Activated T-cell treated with anti-CD3 and anti-CD28 coated beads, Interleukin-2, amount 50 U/mL, for 72 hours (primary cell): ENCODE results near the gene TMEM63A. TPM values are rescaled to one million over a fixed set of nuclear protein-coding genes. Genes with fewer than 3 reads are reported as not detected.
"Not testable (repeated sequence)": the region's sequence is repeated elsewhere in the genome, so short reads cannot be mapped to it uniquely, and the experiment has no call there.

Source experiments
- ATAC-seq, 2 donors: fragments of 150-1000 bp; cut with Tn5 transposase; replicated peaks in 1 of 2; 2 replicates each; pipeline ENCODE4 v1.10.0; 2021; ENCODE audit warnings: moderate library complexity in 2 of 2, mild to moderate bottlenecking in 1 of 2
- DNase-seq, 2 donors: peaks; one replicate each; pipeline ENCODE4 v3.0.0; 2021 to 2022; ENCODE audit warnings: mixed read lengths in 1 of 2
- H3K27ac Mint-ChIP-seq: one replicate; pipeline ENCODE4 v1.8.0; 2022; ENCODE audit warnings: mild to moderate bottlenecking, moderate library complexity, mixed read lengths
- H3K27me3 Mint-ChIP-seq: one replicate; pipeline ENCODE4 v1.8.0; 2022; ENCODE audit warnings: low read depth, mixed read lengths
- H3K36me3 Mint-ChIP-seq, 2 donors: one replicate each; pipeline ENCODE4 v1.8.0; 2022; ENCODE audit warnings: mixed read lengths in 2 of 2, mild to moderate bottlenecking in 1 of 2; ENCODE audit not compliant: insufficient read depth in 2 of 2
- H3K4me1 Mint-ChIP-seq: one replicate; pipeline ENCODE4 v1.8.0; 2022; ENCODE audit warnings: low read depth, mixed read lengths
- H3K4me3 Mint-ChIP-seq, 2 donors: one replicate each; pipeline ENCODE4 v1.8.0; 2022; ENCODE audit warnings: mild to moderate bottlenecking in 2 of 2, mixed read lengths in 2 of 2, moderate library complexity in 2 of 2
- H3K9me3 Mint-ChIP-seq, 2 donors: one replicate each; pipeline ENCODE4 v1.8.0; 2022; ENCODE audit warnings: mixed read lengths in 2 of 2
- total RNA-seq, 2 donors: library from RNA; stranded (reverse); gene quantifications; one replicate each; pipeline ENCODE4 v1.2.3, GENCODE V29; 2022

Gene TMEM63A
- total RNA-seq, 2 donors from 2014 or later: 44.9 to 49.7 TPM

- ATAC-seq: no peak
- peaks cover 6% of the 10 kb centered on the region for H3K4me1 Mint-ChIP-seq
- H3K27me3 Mint-ChIP-seq: no peaks in the 10 kb centered on the region
- no peaks in the 10 kb centered on the region for H3K9me3 Mint-ChIP-seq
- DNase-seq: no peak
- no peak overlapping the region for H3K4me3 Mint-ChIP-seq
- H3K27ac Mint-ChIP-seq: no peak overlapping the region
- H3K36me3 Mint-ChIP-seq: no peaks in the 10 kb centered on the region
Observed at GRCh38 chr1:225820522-225821120, 61.6 kb downstream of the TMEM63A start.

- Mint-ChIP-seq H3K27ac (no peak overlapping the region), H3K4me3 (no peak overlapping the region), H3K27me3 (no peaks in the 10 kb centered on the region), H3K36me3 (no peaks in the 10 kb centered on the region), H3K4me1 (peaks cover 6% of the 10 kb centered on the region), H3K9me3 (no peaks in the 10 kb centered on the region)
- ATAC-seq: no peak
- no peak for DNase-seq
Observed at GRCh38 chr1:225819346-225820192, 62.6 kb downstream of the TMEM63A start.

- H3K4me1 Mint-ChIP-seq: peaks cover 6% of the 10 kb centered on the region
- ATAC-seq (no peak), DNase-seq (no peak)
- no peak overlapping the region for H3K4me3 Mint-ChIP-seq
- H3K27ac Mint-ChIP-seq: peak overlapping the region; percentile 74
- H3K36me3 Mint-ChIP-seq: no peaks in the 10 kb centered on the region
- H3K9me3 Mint-ChIP-seq: no peaks in the 10 kb centered on the region
- no peaks in the 10 kb centered on the region for H3K27me3 Mint-ChIP-seq
Observed at GRCh38 chr1:225818229-225818628, 64.0 kb downstream of the TMEM63A start.

GRCh38 chr1:225817611-225818061 is 64.5 kb downstream of the TMEM63A start:
- DNase-seq (no peak), ATAC-seq (no peak)
- no peak overlapping the region for H3K4me3 Mint-ChIP-seq
- peaks cover 6% of the 10 kb centered on the region for H3K4me1 Mint-ChIP-seq
- H3K36me3 Mint-ChIP-seq: no peaks in the 10 kb centered on the region
- no peaks in the 10 kb centered on the region for H3K27me3 Mint-ChIP-seq
- no peaks in the 10 kb centered on the region for H3K9me3 Mint-ChIP-seq
- H3K27ac Mint-ChIP-seq: no peak overlapping the region

GRCh38 chr1:225816643-225817538 is 65.3 kb downstream of the TMEM63A start:
- H3K4me1 Mint-ChIP-seq: peaks cover 6% of the 10 kb centered on the region
- no peaks in the 10 kb centered on the region for H3K36me3 Mint-ChIP-seq
- ATAC-seq: no peak
- H3K27ac Mint-ChIP-seq: no peak overlapping the region
- no peaks in the 10 kb centered on the region for H3K27me3 Mint-ChIP-seq
- no peak for DNase-seq
- no peaks in the 10 kb centered on the region for H3K9me3 Mint-ChIP-seq
- H3K4me3 Mint-ChIP-seq: no peak overlapping the region

- H3K4me1 Mint-ChIP-seq: peaks cover 7% of the 10 kb centered on the region
- H3K4me3 Mint-ChIP-seq: no peak overlapping the region
- no peak overlapping the region for H3K27ac Mint-ChIP-seq
- DNase-seq: no peak
- ATAC-seq: no peak
- no peaks in the 10 kb centered on the region for H3K9me3 Mint-ChIP-seq
- H3K27me3 Mint-ChIP-seq: no peaks in the 10 kb centered on the region
- H3K36me3 Mint-ChIP-seq: no peaks in the 10 kb centered on the region
Observed at GRCh38 chr1:225815526-225816178, 66.5 kb downstream of the TMEM63A start.

- H3K27me3 Mint-ChIP-seq, DNase-seq, H3K9me3 Mint-ChIP-seq, H3K4me3 Mint-ChIP-seq, H3K36me3 Mint-ChIP-seq, ATAC-seq, H3K27ac Mint-ChIP-seq: not testable (repeated sequence)
- peaks cover 12% of the 10 kb centered on the region for H3K4me1 Mint-ChIP-seq
Observed at GRCh38 chr1:225815090-225815489, 67.1 kb downstream of the TMEM63A start.

GRCh38 chr1:225814381-225814780 is 67.8 kb downstream of the TMEM63A start:
- Mint-ChIP-seq H3K36me3 (no peaks in the 10 kb centered on the region), H3K4me1 (peaks cover 17% of the 10 kb centered on the region), H3K27ac (no peak overlapping the region), H3K27me3 (no peaks in the 10 kb centered on the region), H3K4me3 (no peak overlapping the region), H3K9me3 (no peaks in the 10 kb centered on the region)
- ATAC-seq (no peak), DNase-seq (no peak)

GRCh38 chr1:225813214-225813964 is 68.8 kb downstream of the TMEM63A start:
- Mint-ChIP-seq H3K36me3 (no peaks in the 10 kb centered on the region), H3K4me3 (no peak overlapping the region), H3K27me3 (no peaks in the 10 kb centered on the region), H3K27ac (no peak overlapping the region), H3K4me1 (peaks cover 17% of the 10 kb centered on the region), H3K9me3 (no peaks in the 10 kb centered on the region)
- no peak for DNase-seq
- no peak for ATAC-seq

GRCh38 chr1:225812488-225813213 is 69.5 kb downstream of the TMEM63A start:
- Mint-ChIP-seq H3K4me1 (peaks cover 13% of the 10 kb centered on the region), H3K36me3 (no peaks in the 10 kb centered on the region), H3K9me3 (no peaks in the 10 kb centered on the region), H3K27me3 (no peaks in the 10 kb centered on the region), H3K27ac (no peak overlapping the region), H3K4me3 (no peak overlapping the region)
- DNase-seq (no peak), ATAC-seq (no peak)

- Mint-ChIP-seq H3K27ac (no peak overlapping the region), H3K4me1 (peaks cover 11% of the 10 kb centered on the region), H3K9me3 (no peaks in the 10 kb centered on the region), H3K4me3 (no peak overlapping the region), H3K36me3 (no peaks in the 10 kb centered on the region), H3K27me3 (no peaks in the 10 kb centered on the region)
- ATAC-seq: no peak
- no peak for DNase-seq
Observed at GRCh38 chr1:225811622-225812487, 70.3 kb downstream of the TMEM63A start.
